GM23248 (cell line): ENCODE results near the gene TIGD7.

ENCODE experiments used
- EZH2 ChIP-seq: fragments of 200-600 bp; sonication (generic); IDR thresholded peaks from 2 replicates; pipeline ENCODE4 v1.6.1; 2018; ENCODE audit warnings: antibody characterized with exemption, mild to moderate bottlenecking; ENCODE audit not compliant: insufficient read depth, poor library complexity, severe bottlenecking
- EZH2phosphoT487 ChIP-seq: fragments of 200-600 bp; sonication (generic); IDR thresholded peaks from 2 replicates; pipeline ENCODE4 v1.6.1; 2018; ENCODE audit warnings: antibody characterized with exemption, moderate library complexity, mild to moderate bottlenecking, low read depth; ENCODE audit not compliant: insufficient read depth

- no peak for TF ChIP-seq EZH2phosphoT487
- TF ChIP-seq EZH2, result no peak
Observed at GRCh38 chr16:3256146-3256865, 48.9 kb downstream of the TIGD7 start, which contains the start of gene MEFV.
